D721Med (cell line): ENCODE data around the gene SQSTM1.

Experiments
- DNase-seq: peaks from one replicate; pipeline ENCODE4 v3.0.0; 2011; ENCODE audit warnings: low spot score; ENCODE audit not compliant: insufficient read length
- FAIRE-seq: peaks from 2 replicates; lab custom pipeline; 2011; peaks lifted over from hg19 to GRCh38; lab: Jason Lieb, UNC
- TF ChIP-seq, protein P1 (sequence below): IDR thresholded peaks from 2 replicates; pipeline ENCODE4 v1.5.1; 2012; ENCODE audit warnings: mild to moderate bottlenecking, control low read depth; ENCODE audit not compliant: insufficient read depth; ENCODE audit errors: missing control alignments

Gene SQSTM1

GRCh38 chr5:179863449-179864085, 42.9 kb downstream of the SQSTM1 start:
- DNase-seq (no peak), FAIRE-seq (no peak)
- TF ChIP-seq, protein P1, sequence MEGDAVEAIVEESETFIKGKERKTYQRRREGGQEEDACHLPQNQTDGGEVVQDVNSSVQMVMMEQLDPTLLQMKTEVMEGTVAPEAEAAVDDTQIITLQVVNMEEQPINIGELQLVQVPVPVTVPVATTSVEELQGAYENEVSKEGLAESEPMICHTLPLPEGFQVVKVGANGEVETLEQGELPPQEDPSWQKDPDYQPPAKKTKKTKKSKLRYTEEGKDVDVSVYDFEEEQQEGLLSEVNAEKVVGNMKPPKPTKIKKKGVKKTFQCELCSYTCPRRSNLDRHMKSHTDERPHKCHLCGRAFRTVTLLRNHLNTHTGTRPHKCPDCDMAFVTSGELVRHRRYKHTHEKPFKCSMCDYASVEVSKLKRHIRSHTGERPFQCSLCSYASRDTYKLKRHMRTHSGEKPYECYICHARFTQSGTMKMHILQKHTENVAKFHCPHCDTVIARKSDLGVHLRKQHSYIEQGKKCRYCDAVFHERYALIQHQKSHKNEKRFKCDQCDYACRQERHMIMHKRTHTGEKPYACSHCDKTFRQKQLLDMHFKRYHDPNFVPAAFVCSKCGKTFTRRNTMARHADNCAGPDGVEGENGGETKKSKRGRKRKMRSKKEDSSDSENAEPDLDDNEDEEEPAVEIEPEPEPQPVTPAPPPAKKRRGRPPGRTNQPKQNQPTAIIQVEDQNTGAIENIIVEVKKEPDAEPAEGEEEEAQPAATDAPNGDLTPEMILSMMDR, result no peak

GRCh38 chr5:179864686-179865085, 44.0 kb downstream of the SQSTM1 start:
- FAIRE-seq (no peak), DNase-seq (no peak)
- TF ChIP-seq, protein P1, result no peak

DNA sequence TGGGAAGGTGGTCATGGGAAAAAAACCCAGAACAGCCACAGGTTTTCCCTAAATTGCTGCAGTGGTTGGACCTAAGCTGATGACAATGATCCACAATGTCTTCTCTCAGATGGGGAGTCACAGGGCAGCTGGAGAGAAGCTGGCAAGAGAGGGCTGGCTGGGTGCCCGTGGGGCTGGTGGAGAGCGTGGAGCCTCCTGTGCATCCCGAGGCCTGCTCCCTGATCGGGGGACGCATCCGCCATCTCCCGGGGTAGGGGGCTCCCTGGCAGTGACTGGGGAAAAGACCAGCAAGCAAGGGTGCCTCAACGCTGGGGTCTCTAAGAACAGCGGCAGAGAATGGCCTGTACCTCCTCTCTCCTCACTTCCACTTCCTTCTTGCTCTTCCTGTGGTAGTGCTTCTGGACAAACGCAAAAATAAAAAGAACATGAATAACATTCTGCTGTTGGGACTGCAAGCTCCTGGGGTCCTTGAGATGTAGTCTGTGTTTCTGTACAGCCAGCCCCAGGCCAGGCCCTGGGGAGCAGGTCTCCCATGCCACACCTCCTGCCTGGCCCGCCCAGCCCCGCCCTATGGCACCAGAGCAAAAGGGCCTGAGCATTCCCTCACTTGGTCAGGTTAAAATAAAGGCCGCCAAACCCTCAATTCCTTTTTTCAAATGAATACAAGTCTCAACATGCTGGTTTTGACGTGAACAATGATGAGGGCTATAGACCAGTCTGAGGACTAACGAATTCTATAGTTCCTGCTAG, 45.0 kb downstream of the SQSTM1 start:
- TF ChIP-seq, protein P1, result no peak
- no peak for DNase-seq
- no peak for FAIRE-seq

GRCh38 chr5:179866241-179867078, 45.8 kb downstream of the SQSTM1 start:
- DNase-seq (no peak), FAIRE-seq (no peak)
- TF ChIP-seq, protein P1, result no peak

GRCh38 chr5:179867079-179867465, 46.4 kb downstream of the SQSTM1 start:
- TF ChIP-seq, protein P1, result no peak
- DNase-seq (peak; percentile 14), FAIRE-seq (no peak)

GRCh38 chr5:179867476-179867875, 46.8 kb downstream of the SQSTM1 start:
- FAIRE-seq, result no peak
- TF ChIP-seq, protein P1, result no peak
- DNase-seq, result peak; percentile 6

GRCh38 chr5:179868541-179868940, 47.8 kb downstream of the SQSTM1 start:
- FAIRE-seq, result no peak
- peak; percentile 8 for DNase-seq
- TF ChIP-seq, protein P1, result no peak
